HG03066 (cell line): ENCODE data around the gene KRTAP3-3.

Experiments
- ATAC-seq: cut with Tn5 transposase; IDR thresholded peaks from one replicate; pipeline ENCODE4 v1.9.1; 2021; ENCODE audit warnings: low read depth; ENCODE audit not compliant: unreplicated experiment

The KRTAP3-3 gene

DNA sequence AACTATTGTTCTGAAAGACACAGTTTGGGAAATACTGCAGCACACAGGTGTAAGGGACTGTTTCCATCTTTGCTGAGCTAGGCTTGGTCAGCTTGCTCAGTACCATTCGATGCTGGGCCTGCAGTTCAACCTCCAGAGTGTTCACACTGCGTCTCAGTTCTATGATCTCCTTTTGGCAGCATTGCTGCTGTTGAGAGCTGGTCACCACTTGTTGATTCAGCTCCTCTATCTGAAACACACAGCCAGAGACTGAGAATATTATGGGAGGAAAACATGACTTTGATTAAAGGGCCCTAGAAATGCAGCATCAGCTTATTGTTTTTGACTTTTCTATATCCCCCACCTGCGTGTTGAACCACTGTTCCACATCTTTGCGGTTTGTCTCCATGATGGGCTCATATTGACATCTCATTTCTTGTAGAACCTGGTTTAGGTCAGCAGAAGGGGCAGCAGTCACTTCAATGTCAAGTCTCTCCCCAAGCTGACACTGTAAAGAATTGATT is 31.9 kb downstream of the KRTAP3-3 start:
- no peak for ATAC-seq

DNA sequence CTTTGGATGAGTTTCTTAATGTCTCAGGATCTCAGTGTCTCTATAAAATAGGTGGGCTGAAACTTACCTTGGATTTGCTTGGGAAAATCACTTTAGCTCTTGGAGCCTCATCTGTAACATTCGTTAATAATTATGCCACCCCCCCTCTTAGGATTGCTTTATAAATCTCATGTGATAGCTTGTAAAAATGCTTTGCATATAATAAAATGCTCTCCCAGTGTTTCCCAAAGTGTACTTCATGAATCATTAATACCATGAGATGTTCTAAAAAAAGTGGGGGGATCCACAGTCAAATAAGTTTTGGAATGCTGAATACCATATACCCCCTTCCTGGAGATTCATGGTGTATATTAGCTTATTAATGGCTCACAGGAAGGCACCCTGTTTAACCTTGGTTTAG is 32.4 kb downstream of the KRTAP3-3 start:
- no peak for ATAC-seq

DNA sequence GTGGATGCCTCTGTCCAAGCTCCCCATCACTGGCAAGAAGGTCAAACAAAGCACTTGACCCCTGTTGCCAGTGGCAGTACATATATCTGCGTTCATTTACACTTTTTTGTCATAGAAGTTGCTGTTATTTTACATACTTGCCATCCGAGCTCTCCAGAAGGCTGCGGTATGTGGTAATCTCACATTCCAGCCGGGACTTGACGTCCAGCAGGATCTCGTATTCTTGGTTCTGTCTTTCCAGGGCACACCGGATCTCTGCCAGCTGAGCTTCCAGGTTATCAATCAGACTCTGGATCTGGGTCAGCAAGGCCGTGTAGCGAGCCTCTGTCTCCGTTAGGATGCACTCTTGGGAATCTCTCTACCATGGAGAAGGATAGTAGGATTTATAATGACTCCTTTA is 33.8 kb downstream of the KRTAP3-3 start:
- ATAC-seq, result no peak

DNA sequence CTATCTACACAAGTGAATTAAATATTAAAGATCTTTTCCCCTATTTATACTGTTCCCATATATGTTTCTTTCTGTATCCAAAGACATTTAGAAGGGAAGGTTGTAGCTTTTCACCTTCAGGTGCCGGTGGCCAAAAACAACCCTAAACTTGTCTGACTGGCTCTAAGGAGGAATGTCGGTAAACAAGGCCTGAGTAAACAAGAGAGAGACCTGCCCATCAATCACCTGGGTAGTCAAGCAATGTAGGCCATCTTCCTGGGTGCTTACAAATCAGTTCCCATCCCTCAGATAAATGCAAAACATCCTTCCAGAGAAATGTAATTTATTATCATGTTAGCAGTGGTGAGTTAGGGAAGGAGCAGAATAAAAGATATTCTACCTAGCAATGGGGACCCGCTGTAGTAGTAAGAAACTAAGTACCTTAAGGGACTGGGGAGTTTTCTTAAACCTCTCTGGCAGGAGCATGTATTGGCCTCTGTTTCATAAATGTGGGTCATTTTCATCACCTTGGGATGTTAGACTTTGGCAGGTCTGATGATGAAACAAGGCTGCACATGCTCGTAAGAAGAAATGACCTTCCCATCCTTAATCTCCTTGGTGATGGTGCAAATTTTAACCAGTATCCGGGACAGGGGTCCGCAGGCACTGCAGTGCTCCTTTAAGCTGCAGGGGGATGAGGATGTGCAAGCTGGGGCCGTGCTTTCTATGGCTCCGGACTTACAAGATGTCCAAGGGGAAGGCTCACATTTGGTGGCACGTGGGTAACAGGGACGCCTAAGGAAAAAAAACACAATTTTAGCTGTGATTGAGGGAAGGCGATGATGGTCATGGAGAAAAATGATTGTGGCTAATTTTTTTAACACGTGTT is 35.6 kb downstream of the KRTAP3-3 start:
- no peak for ATAC-seq

DNA sequence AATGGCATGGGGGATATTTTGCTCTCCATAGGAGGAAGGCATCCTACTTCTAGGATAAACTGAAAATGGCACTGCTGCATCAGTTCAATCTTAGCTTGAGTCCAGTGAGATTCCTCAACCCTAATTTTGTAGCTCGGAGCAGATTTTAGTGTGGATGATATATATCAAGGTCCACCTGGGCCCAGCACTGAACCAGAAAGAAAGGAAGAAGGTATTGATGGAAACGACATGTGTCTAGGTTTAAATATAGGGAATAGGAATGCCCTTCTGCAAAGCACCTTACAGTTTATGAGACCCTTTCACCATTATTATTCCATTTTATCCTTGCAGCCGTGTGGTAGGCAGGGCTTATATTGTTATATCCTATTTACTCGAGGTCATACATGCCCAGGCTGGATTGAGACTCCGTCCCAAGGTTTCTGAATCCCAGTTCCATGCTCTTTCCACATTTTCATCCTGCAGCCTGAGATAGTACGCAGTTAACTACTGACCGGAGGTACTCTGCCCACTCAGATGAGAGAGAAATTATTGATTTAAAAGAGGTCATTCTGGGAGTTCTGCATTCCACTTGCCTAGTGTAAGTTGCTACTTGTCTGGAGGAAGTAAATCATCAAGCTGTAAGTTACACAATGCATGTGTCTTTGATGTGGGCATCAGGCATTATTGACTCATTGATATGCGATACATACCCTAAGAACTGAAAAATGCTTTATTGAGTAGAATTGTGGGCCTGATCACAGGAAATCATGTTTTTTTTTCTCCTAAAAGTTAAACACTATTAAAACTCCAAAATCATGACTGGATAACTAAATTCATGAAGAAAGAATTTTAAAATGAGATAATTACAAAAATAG is 37.3 kb downstream of the KRTAP3-3 start:
- no peak for ATAC-seq

DNA sequence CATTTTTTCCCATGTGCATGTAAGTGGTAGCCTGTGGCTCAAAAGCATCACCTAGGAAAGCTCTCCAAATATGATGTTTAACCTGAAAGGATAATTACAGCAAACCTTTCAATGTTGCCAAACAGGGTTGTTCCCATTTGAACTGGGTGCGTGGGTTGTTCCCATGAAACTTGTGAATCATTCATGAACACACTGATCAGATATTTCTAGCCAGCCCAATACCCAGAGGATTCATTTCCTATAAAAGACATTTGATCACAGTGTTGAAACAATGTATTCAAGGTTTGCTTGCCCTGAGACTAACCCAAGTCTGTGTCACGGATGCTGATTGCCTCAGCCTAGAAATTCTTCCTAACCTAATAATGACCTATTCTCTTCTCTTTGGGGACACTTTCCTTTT is 40.1 kb downstream of the KRTAP3-3 start:
- no peak for ATAC-seq

DNA sequence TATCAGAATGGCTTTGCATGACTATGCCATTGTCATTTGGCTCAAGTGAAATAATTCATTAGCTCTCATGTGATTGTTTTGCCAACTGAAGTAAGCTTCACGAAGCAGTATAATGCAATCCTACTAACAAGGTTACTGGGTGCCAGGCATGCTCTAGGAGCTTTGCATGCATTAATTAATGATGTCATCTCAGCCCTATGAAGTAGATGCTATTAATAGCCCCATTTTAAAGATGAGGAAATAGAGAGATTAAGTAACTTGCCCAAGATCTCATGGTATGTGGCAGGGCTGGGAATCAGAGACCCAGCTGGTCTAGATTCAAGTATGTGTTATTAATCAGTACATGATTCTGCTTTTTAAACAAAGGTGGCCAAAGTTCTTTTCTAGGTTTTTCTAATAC is 41.3 kb downstream of the KRTAP3-3 start:
- ATAC-seq, result no peak

DNA sequence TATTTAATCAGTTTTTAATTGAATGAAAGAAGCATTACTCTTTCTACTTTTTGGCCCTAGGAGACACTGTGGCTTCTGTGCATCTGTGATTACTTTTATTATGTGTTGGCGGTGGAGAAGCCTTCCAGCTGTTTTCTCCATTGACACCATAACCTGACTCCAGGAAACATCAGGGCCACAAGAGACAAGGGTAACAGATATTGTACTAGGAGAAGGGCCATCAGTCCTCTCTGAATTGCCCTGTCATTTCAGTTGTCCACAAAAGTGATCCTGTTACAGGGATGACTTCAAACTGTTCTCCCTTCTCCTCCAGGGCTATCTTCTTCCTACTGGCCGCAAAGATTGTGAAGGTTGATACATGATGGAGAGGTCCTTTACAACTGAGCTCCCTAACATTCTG is 41.8 kb downstream of the KRTAP3-3 start:
- no peak for ATAC-seq

DNA sequence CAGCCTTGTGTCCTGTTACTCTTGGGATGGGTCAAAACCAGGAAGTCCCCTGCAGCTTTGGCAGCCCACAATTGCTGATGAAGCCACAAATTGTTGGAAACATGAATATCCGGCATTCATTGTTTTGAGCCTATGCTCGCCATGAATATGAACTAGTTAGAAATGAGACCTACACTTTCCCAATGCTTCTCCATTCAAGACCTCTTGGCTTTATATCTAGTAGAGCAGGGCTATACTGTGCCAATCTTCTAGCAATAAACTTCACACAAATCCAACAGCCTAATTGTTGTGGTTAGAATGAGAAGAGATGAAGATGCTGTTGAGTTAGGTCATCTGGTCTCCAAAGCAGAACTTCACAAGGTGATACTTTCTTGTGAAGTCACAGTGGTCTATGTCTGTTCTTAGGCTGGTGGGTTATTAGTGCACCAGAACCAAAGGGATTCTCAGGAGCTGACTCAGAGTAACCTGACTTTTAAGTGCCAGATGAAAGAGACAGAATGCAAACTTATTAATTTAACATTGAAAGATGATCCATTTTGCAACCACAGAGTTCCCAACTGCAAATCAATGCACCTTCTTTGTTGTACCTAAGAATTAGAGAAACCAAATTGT is 42.8 kb downstream of the KRTAP3-3 start:
- ATAC-seq, result no peak

DNA sequence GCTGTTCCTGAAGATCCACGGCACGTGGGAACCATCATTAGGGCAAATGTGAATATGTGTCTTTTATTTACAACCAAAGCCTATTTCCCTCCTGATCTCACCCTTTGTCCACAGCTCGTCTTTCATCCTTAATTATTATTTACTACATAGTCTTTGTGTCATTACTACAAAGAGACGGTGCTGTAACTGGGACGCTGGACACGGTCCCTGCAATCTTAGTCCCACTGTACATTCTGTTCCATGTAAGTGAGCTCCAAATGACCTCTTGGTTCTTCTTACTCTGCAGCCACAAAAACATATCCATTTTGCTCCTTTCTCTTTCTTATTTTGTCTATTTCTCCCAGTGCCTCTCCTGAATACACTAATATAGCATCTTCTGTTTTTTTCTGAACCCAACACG is 43.8 kb downstream of the KRTAP3-3 start:
- ATAC-seq, result no peak

DNA sequence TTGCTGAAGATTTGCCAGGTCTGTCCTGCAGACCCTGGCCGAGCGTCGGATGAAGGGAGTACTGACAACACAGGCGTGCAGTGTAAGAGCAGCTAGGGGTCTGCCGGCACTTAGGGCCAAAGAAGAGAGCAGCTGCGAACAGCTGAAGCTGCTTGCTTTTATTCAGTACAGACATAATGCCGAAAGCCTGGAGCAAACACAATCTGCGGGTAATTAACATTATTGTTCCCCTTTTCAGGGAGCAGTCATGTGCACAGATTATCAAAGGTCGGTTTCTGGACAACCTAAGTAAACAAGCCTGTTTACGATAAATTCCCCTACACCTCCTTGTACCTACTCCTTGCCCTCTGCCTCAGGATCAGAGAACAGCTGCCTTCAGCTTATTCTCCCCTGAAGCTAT is 44.5 kb downstream of the KRTAP3-3 start:
- no peak for ATAC-seq

DNA sequence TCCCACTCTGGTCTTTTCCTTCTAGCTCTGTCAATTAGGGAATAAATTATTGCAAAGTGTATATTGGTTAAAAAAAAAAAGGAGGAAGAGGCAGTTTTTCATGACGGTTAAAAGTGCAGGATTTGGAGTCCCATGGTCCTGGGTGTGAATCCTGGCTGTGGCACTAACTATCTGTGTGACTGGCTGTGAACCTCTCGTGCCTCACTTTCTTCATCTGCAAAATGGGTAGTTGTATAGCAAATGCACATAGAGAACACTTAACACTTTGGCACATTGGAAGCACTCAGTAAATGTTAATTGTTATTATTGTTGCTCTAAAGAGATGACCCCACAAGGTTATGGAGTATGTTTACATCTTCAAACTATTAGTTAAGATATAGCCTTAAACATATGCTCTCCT is 46.0 kb downstream of the KRTAP3-3 start:
- ATAC-seq, result no peak

DNA sequence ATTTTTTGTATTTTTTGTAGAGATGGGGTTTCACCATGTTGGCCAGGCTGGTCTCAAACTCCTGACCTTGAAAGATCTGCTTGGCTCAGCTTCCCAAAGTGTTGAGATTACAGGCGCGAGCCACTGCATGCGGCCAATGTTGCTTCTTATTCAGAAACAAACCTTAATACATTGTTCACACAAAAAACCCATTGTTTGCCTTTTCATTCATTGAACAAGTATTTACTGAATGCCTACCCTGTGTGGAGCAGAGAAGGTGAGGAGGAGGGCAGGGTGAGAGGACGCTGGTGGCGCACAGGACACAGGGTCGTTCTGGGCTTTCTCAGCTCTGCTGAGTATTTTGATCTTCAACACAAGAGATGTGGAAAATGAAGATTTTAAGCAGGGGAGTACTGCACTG is 48.5 kb downstream of the KRTAP3-3 start:
- no peak for ATAC-seq

DNA sequence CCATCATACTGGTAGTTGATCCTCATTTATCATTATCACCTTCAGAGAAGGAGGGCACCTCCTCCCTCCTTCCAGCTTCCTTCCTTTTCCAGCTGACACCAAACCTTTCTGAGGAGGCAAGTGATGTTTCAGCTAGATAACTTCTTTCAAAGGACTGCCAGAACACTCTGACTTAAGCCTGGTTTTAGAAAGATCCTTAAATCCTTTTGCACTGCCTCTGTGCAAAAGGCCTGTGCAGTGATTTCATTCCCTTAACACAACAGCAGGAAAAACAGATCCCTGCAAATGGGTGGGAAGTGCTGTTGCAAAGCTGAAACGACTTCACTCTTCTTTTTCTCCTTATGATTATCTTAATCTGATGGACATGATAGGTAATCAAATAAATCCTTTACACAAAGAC is 49.4 kb downstream of the KRTAP3-3 start:
- ATAC-seq, result no peak
